DOHH2 (cell line): Measurements from ENCODE around the gene MON2.

Experiments
- H3F3A ChIP-seq: fragments of 200-600 bp; sonication (generic), shearing (Covaris generic); 2 replicates; pipeline ENCODE4 v1.6.0; 2016; ENCODE audit warnings: antibody characterized with exemption, mild to moderate bottlenecking; ENCODE audit not compliant: control insufficient read depth, insufficient read depth
- H3K27ac ChIP-seq: fragments of 200-600 bp; sonication (generic); 2 replicates; pipeline ENCODE4 v1.5.1; 2014; ENCODE audit warnings: low read depth, mild to moderate bottlenecking, low read length, moderate library complexity
- H3K27me3 ChIP-seq: fragments of 200-600 bp; sonication (generic); 2 replicates; pipeline ENCODE4 v1.6.1; 2014; ENCODE audit warnings: mild to moderate bottlenecking, low read length, mixed read lengths; ENCODE audit not compliant: control insufficient read depth
- H3K36me3 ChIP-seq: fragments of 200-600 bp; sonication (generic); 2 replicates; pipeline ENCODE4 v1.6.1; 2014; ENCODE audit warnings: mild to moderate bottlenecking, low read length, moderate library complexity, mixed read lengths; ENCODE audit not compliant: control insufficient read depth
- H3K4me1 ChIP-seq: fragments of 200-600 bp; sonication (generic); 2 replicates; pipeline ENCODE4 v1.6.1; 2014; ENCODE audit warnings: mild to moderate bottlenecking, low read length, mixed read lengths; ENCODE audit not compliant: control insufficient read depth
- H3K4me2 ChIP-seq: fragments of 200-600 bp; sonication (generic); 2 replicates; pipeline ENCODE4 v1.6.0; 2014; ENCODE audit warnings: mild to moderate bottlenecking, low read length, moderate library complexity
- H3K4me3 ChIP-seq: fragments of 200-600 bp; sonication (generic); 2 replicates; pipeline ENCODE4 v1.5.1; 2014; ENCODE audit warnings: mild to moderate bottlenecking, low read length, mixed read lengths
- H3K79me2 ChIP-seq: fragments of 200-600 bp; sonication (generic); 2 replicates; pipeline ENCODE4 v1.6.1; 2014; ENCODE audit warnings: mild to moderate bottlenecking, low read length, mixed read lengths; ENCODE audit not compliant: control insufficient read depth
- H3K9me2 ChIP-seq: fragments of 200-600 bp; sonication (generic); replicated peaks from 2 replicates; pipeline ENCODE4 v1.6.1; 2014; ENCODE audit warnings: mild to moderate bottlenecking, low read length, mixed read lengths; ENCODE audit not compliant: control insufficient read depth
- H3K9me3 ChIP-seq: fragments of 200-600 bp; sonication (generic); 2 replicates; pipeline ENCODE4 v1.6.1; 2014; ENCODE audit warnings: antibody characterized with exemption, low read length, mixed read lengths; ENCODE audit not compliant: control insufficient read depth, insufficient read depth
- H4K20me1 ChIP-seq: fragments of 200-600 bp; sonication (generic); 2 replicates; pipeline ENCODE4 v1.6.0; 2014; ENCODE audit warnings: low read depth, mild to moderate bottlenecking, antibody characterized with exemption, low read length, moderate library complexity; ENCODE audit not compliant: control insufficient read depth, insufficient read depth
- EZH2phosphoT487 ChIP-seq: fragments of 200-600 bp; sonication (generic); IDR thresholded peaks from 2 replicates; pipeline ENCODE4 v1.6.1; 2017; ENCODE audit warnings: borderline replicate concordance, mild to moderate bottlenecking, antibody characterized with exemption, low read length, moderate library complexity, mixed read lengths
- TF ChIP-seq, protein P1 (sequence below): fragments of 200-600 bp; sonication (generic); IDR thresholded peaks from one replicate; pipeline ENCODE4 v1.5.1; 2014; ENCODE audit warnings: antibody characterized with exemption, mild to moderate bottlenecking, low read depth, low read length; ENCODE audit not compliant: poor library complexity, severe bottlenecking

MON2 gene

GRCh38 chr12:62523619-62524018 lies 57.0 kb downstream of the MON2 start:
- no peak for TF ChIP-seq EZH2phosphoT487
- TF ChIP-seq, protein P1, sequence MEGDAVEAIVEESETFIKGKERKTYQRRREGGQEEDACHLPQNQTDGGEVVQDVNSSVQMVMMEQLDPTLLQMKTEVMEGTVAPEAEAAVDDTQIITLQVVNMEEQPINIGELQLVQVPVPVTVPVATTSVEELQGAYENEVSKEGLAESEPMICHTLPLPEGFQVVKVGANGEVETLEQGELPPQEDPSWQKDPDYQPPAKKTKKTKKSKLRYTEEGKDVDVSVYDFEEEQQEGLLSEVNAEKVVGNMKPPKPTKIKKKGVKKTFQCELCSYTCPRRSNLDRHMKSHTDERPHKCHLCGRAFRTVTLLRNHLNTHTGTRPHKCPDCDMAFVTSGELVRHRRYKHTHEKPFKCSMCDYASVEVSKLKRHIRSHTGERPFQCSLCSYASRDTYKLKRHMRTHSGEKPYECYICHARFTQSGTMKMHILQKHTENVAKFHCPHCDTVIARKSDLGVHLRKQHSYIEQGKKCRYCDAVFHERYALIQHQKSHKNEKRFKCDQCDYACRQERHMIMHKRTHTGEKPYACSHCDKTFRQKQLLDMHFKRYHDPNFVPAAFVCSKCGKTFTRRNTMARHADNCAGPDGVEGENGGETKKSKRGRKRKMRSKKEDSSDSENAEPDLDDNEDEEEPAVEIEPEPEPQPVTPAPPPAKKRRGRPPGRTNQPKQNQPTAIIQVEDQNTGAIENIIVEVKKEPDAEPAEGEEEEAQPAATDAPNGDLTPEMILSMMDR: no peak
- Histone ChIP-seq H3K27ac (no peak overlapping the region), H3K79me2 (no peaks in the 10 kb centered on the region), H3K36me3 (peaks cover 16% of the 10 kb centered on the region), H3K9me3 (no peaks in the 10 kb centered on the region), H3K27me3 (no peaks in the 10 kb centered on the region), H3F3A (no peaks in the 10 kb centered on the region), H3K4me1 (no peaks in the 10 kb centered on the region), H4K20me1 (no peaks in the 10 kb centered on the region), H3K4me2 (no peak overlapping the region), H3K4me3 (no peak overlapping the region), H3K9me2 (no peaks in the 10 kb centered on the region)

DNA sequence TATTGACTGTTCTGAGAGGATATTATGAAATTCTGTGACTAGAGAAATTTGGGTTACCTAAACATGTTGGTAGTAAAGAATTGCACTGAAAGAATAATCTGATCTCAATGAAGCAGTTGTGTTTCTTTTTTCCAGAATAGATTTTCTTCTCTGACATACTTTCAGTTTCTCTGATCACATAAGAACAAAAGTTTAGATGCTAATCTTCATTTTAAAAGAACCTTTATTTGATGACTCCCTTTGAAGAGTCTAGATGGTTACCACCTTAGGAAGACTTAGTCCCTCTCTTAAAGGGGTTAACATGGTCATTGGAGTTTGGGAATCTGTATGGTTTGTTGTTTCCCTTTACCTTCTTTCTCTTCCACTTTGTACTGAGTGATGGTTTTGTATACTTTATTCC lies 58.6 kb downstream of the MON2 start:
- no peaks in the 10 kb centered on the region for H3K9me2 ChIP-seq
- H3K79me2 ChIP-seq: no peaks in the 10 kb centered on the region
- H3K36me3 ChIP-seq: peaks cover 13% of the 10 kb centered on the region
- H3K4me2 ChIP-seq: no peak overlapping the region
- TF ChIP-seq, protein P1: no peak
- no peak overlapping the region for H3K4me3 ChIP-seq
- H3K27me3 ChIP-seq: no peaks in the 10 kb centered on the region
- H3K4me1 ChIP-seq: no peaks in the 10 kb centered on the region
- no peaks in the 10 kb centered on the region for H4K20me1 ChIP-seq
- no peaks in the 10 kb centered on the region for H3F3A ChIP-seq
- no peaks in the 10 kb centered on the region for H3K9me3 ChIP-seq
- no peak overlapping the region for H3K27ac ChIP-seq

DNA sequence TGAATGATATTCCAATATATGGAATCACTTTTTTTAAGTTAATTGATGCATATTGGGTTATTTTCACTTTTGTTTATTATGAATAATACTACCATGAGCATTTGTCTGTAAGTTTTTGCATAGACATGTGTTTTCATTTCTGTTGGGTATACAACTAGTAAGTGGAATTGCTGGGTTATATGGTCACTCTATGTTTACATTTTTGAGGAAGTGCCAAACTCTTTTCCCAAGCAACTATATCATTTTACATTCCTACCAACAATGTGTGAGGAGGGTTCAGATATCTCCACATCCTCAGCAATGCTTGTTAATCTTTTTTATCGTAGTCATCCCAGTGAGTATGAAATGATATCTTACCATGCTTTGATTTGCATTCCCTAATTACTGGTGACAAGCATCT lies 64.0 kb downstream of the MON2 start:
- no peaks in the 10 kb centered on the region for H3K9me2 ChIP-seq
- H4K20me1 ChIP-seq: no peaks in the 10 kb centered on the region
- peaks cover 25% of the 10 kb centered on the region for H3K36me3 ChIP-seq
- H3K4me2 ChIP-seq: no peak overlapping the region
- H3K79me2 ChIP-seq: no peaks in the 10 kb centered on the region
- H3K4me1 ChIP-seq: no peaks in the 10 kb centered on the region
- H3F3A ChIP-seq: no peaks in the 10 kb centered on the region
- H3K27ac ChIP-seq: no peak overlapping the region
- no peaks in the 10 kb centered on the region for H3K27me3 ChIP-seq
- H3K9me3 ChIP-seq: no peaks in the 10 kb centered on the region
- no peak for TF ChIP-seq EZH2phosphoT487
- TF ChIP-seq, protein P1: no peak
- no peak overlapping the region for H3K4me3 ChIP-seq

GRCh38 chr12:62532333-62532732 lies 65.7 kb downstream of the MON2 start:
- H3K9me2 ChIP-seq: no peaks in the 10 kb centered on the region
- TF ChIP-seq EZH2phosphoT487: no peak
- TF ChIP-seq, protein P1: no peak
- no peak overlapping the region for H3K4me2 ChIP-seq
- H3K4me1 ChIP-seq: no peaks in the 10 kb centered on the region
- no peaks in the 10 kb centered on the region for H4K20me1 ChIP-seq
- H3K4me3 ChIP-seq: no peak overlapping the region
- H3K79me2 ChIP-seq: no peaks in the 10 kb centered on the region
- no peaks in the 10 kb centered on the region for H3K9me3 ChIP-seq
- H3K27ac ChIP-seq: no peak overlapping the region
- H3F3A ChIP-seq: no peaks in the 10 kb centered on the region
- H3K36me3 ChIP-seq: peaks cover 26% of the 10 kb centered on the region
- H3K27me3 ChIP-seq: no peaks in the 10 kb centered on the region
